HUES64 (cell line): ENCODE data around the gene EIF5B. TPM values are rescaled to one million over a fixed set of nuclear protein-coding genes. Genes with fewer than 3 reads are reported as not detected.
"Not testable (repeated sequence)": the region's sequence is repeated elsewhere in the genome, so short reads cannot be mapped to it uniquely, and the experiment has no call there.

Experiments
- H3K27ac ChIP-seq: 2 replicates; pipeline ENCODE4 v1.7.0; 2013; ENCODE audit warnings: low read depth, low read length, inconsistent platforms
- H3K27me3 ChIP-seq: 2 replicates; pipeline ENCODE4 v1.6.1; 2013; ENCODE audit warnings: mild to moderate bottlenecking, low read length; ENCODE audit not compliant: insufficient read depth
- H3K36me3 ChIP-seq: 2 replicates; pipeline ENCODE4 v1.6.1; 2013; ENCODE audit warnings: mild to moderate bottlenecking, low read length; ENCODE audit not compliant: insufficient read depth
- H3K4me1 ChIP-seq: 2 replicates; pipeline ENCODE4 v1.6.1; 2013; ENCODE audit warnings: mild to moderate bottlenecking, low read length, moderate library complexity; ENCODE audit not compliant: insufficient read depth
- H3K4me3 ChIP-seq: 2 replicates; pipeline ENCODE4 v1.5.1; 2013; ENCODE audit warnings: mild to moderate bottlenecking, low read length, moderate library complexity
- H3K9ac ChIP-seq: 2 replicates; pipeline ENCODE4 v1.6.1; 2013; ENCODE audit warnings: mild to moderate bottlenecking, low read depth, low read length
- H3K9me3 ChIP-seq: 2 replicates; pipeline ENCODE4 v1.6.1; 2013; ENCODE audit warnings: low read depth, low read length; ENCODE audit not compliant: insufficient read depth
- WGBS: fragments of 150-250, 120-280 bp; methylation state at CpG from one replicate; pipeline ENCODE4 v1.1.7; 2013; ENCODE audit warnings: missing lambda C conversion rate; 5-methylcytosine and 5-hydroxymethylcytosine counted together
- polyA plus RNA-seq, 2 experiments: library from polyadenylated mRNA; stranded (reverse); fragments of 50-300 nt; gene quantifications; one replicate each; pipeline ENCODE4 v1.2.3, GENCODE V29; 2013

EIF5B gene, protein sequence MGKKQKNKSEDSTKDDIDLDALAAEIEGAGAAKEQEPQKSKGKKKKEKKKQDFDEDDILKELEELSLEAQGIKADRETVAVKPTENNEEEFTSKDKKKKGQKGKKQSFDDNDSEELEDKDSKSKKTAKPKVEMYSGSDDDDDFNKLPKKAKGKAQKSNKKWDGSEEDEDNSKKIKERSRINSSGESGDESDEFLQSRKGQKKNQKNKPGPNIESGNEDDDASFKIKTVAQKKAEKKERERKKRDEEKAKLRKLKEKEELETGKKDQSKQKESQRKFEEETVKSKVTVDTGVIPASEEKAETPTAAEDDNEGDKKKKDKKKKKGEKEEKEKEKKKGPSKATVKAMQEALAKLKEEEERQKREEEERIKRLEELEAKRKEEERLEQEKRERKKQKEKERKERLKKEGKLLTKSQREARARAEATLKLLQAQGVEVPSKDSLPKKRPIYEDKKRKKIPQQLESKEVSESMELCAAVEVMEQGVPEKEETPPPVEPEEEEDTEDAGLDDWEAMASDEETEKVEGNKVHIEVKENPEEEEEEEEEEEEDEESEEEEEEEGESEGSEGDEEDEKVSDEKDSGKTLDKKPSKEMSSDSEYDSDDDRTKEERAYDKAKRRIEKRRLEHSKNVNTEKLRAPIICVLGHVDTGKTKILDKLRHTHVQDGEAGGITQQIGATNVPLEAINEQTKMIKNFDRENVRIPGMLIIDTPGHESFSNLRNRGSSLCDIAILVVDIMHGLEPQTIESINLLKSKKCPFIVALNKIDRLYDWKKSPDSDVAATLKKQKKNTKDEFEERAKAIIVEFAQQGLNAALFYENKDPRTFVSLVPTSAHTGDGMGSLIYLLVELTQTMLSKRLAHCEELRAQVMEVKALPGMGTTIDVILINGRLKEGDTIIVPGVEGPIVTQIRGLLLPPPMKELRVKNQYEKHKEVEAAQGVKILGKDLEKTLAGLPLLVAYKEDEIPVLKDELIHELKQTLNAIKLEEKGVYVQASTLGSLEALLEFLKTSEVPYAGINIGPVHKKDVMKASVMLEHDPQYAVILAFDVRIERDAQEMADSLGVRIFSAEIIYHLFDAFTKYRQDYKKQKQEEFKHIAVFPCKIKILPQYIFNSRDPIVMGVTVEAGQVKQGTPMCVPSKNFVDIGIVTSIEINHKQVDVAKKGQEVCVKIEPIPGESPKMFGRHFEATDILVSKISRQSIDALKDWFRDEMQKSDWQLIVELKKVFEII
- 44.5 TPM for polyA plus RNA-seq (2013, experiment 1 of 2)
- polyA plus RNA-seq (2013, experiment 2 of 2): 54.4 TPM

DNA sequence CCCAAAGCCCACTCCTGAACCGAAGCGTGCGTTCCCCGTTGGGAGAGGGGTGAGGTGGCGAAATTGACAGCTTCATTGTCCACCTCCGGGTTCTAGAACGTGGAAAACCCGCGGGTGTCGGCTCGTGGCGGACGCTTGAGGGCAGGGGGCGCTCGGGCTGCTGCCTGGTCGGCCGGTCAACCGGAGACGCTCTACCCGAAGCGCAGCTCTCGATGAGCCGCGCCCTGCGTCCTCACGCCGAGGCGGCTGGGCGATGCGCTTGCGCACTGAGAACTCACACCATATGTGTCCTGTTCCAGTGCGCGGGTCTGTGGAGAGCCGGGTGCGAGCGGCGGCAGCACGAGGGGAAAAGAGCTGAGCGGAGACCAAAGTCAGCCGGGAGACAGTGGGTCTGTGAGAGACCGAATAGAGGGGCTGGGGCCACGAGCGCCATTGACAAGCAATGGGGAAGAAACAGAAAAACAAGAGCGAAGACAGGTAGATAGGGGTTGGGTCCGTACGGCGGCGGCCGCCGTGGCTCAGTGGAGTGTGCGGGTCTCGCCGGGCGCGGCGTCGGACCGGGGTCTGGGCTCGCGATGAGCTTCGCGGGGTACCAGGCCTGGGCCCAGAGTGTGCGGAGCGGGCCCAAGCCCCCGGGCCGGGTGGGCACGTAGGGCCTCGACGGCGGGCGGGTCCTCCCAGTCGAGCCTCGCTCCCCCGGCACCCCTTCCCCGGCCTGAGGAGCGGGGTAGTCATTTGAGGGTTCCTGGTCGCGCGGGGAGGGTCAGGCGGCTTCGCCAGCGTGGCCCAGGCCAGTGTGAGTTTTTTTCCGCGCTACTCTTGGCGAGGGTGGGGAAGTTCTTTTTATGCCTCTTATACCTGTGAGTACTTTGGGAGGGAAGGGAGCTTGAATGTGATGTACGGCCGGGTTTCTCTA is at the start of gene EIF5B:
Gene EIF5B (plus strand): TSS at position 277 of the 916 bp plus-strand sequence. CDS start 166 bp downstream, at position 443.
- under 1% methylated on average over 87 of the region's 87 CpGs for WGBS
- H3K27me3 ChIP-seq: no peaks in the 10 kb centered on the region
- H3K4me1 ChIP-seq: peaks cover 4% of the 10 kb centered on the region; the same call in 1 of the 2 replicates
- peak within 1 kb of the TSS; percentile 74 for H3K4me3 ChIP-seq
- peaks cover 14% of the 10 kb centered on the region for H3K36me3 ChIP-seq
- peak within 1 kb of the TSS; percentile 83 for H3K27ac ChIP-seq
- no peaks in the 10 kb centered on the region for H3K9me3 ChIP-seq
- peak within 1 kb of the TSS; percentile 86 for H3K9ac ChIP-seq

DNA sequence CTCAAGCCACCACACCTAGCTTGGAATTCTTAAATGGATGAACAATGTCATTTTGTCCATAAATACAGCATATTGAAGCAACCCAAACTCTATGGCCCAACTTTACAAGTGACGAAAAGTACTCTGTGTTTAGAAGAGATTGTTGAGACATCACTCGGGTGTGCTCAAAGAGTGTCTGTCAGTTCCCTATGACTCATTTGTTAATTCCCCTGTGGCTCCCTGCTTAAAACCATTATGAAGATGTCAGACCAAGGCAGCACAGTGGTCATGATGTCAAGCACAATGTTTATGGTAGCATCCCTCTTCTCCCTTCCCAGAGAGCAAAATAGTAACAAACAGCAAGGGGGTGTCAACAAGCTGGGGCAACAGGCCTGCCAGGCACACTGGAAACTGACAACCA is 39.2 kb upstream of the EIF5B start:
- 91% methylated on average over 2 of the region's 2 CpGs for WGBS

DNA sequence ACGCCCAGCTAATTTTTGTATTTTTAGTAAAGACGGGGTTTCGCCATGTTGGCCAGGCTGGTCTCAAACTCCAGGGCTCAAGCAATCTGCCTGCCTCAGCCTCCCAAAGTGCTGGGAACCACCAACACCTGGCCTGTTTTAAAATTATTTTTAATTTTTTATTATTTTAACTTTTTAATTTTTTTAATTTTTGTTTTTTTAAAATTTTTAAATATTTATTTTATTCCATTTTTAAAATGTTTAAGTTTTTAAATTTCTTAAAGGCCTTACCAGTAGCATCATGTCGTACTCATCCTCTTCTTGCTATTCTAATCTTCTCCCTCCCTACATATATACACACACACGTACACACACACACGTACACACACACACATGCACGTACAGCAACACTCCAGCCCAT is 37.6 kb upstream of the EIF5B start:
- Histone ChIP-seq H3K4me3 (no peak overlapping the region), H3K9me3 (no peaks in the 10 kb centered on the region), H3K27ac (no peak overlapping the region), H3K36me3 (no peaks in the 10 kb centered on the region), H3K9ac (no peak overlapping the region), H3K27me3 (no peaks in the 10 kb centered on the region), H3K4me1 (no peaks in the 10 kb centered on the region)
- WGBS: 94% methylated on average over 7 of the region's 7 CpGs

More for the DNA sequence above, 39.2 kb upstream of the EIF5B start:
- H3K36me3 ChIP-seq: no peaks in the 10 kb centered on the region
- H3K4me1 ChIP-seq: no peaks in the 10 kb centered on the region
- no peak overlapping the region for H3K27ac ChIP-seq
- H3K4me3 ChIP-seq: no peak overlapping the region
- H3K27me3 ChIP-seq: no peaks in the 10 kb centered on the region
- no peaks in the 10 kb centered on the region for H3K9me3 ChIP-seq
- no peak overlapping the region for H3K9ac ChIP-seq

DNA sequence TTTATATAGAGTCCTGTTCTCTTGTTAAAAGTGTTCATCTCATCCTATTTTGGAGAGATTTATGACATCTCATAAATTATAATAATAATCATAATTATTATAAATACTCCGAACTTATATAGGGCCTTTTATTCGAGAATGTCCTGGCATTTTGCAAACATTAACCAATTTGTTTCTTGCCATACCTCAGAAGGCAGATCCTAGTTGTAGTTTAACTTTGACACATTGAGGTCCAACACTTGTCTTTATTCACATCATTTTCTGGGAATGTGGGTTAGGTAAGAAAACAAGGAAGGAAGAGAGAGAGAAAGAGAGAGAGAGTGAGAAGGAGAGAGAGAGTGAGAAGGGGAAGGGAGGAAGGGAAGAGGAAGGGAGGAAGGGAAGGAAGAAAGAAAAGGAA is 36.1 kb upstream of the EIF5B start, which contains the start of gene LYG1:
Gene LYG1 (minus strand): TSS at position 101 of the 400 bp plus-strand sequence. CDS start 5,527 bp downstream, outside the sequence.
- H3K4me1 ChIP-seq, H3K4me3 ChIP-seq, H3K9me3 ChIP-seq, H3K27ac ChIP-seq, H3K36me3 ChIP-seq, H3K27me3 ChIP-seq, H3K9ac ChIP-seq: not testable (repeated sequence)
- no CpG with 5 or more reads among the region's 2 CpGs for WGBS

DNA sequence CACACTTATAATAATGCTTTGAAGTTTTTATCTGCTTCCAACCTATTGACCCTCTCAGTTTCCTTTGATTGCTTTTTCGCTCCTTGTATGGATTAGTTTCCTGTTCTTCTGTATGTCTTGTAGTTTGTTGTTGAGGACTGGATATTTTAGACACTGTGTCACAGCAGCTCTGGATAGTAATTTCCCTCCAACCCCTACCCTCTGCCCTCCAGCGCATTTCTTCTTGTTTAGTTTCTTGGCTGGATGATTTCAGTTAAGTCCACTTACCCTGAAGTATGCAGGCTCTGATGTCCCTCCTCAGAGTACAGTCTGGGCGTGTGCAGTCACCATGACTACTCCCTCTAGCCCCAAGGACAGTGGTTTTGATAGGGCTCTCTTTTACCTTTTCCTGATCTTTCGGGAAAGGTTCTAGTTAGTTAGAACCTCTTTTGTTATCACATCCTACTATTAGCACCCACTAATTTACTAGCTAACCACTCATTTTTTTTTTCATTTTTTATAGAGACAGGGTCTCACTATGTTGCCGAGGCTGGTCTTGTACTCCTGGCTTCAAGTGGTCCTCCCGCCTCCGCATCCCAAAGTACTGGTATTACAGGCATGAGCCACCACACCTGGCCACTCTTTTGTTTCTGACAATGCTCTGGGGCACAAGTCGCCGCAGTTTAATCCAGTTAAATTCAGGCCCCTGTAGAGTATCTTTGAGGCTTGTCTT is 19.9 kb upstream of the EIF5B start:
- Histone ChIP-seq H3K4me3 (no peak overlapping the region), H3K27me3 (no peaks in the 10 kb centered on the region), H3K4me1 (no peaks in the 10 kb centered on the region), H3K36me3 (peaks cover 54% of the 10 kb centered on the region), H3K9ac (no peak overlapping the region), H3K27ac (no peak overlapping the region), H3K9me3 (no peaks in the 10 kb centered on the region)
- 97% methylated on average over 9 of the region's 9 CpGs for WGBS

DNA sequence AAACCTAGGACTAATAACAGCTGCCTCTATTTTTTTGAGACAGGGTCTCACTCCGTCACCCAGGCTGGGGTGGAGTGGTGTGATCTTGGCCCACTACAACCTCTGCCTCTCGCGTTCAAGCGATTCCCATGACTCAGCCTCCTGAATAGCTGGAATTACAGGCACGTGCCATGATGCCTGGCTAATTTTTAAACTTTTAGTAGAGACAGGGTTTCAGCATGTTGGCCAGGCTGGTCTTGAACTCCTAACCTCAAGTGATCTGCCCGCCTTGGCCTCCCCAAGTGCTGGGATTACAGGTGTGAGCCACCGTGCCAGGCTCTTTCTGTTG is 19.4 kb upstream of the EIF5B start:
- not testable (repeated sequence) for H3K27ac ChIP-seq, H3K4me3 ChIP-seq, H3K9ac ChIP-seq, H3K9me3 ChIP-seq, H3K4me1 ChIP-seq, H3K27me3 ChIP-seq
- 98% methylated on average over 7 of the region's 7 CpGs for WGBS
- peaks cover 58% of the 10 kb centered on the region for H3K36me3 ChIP-seq

DNA sequence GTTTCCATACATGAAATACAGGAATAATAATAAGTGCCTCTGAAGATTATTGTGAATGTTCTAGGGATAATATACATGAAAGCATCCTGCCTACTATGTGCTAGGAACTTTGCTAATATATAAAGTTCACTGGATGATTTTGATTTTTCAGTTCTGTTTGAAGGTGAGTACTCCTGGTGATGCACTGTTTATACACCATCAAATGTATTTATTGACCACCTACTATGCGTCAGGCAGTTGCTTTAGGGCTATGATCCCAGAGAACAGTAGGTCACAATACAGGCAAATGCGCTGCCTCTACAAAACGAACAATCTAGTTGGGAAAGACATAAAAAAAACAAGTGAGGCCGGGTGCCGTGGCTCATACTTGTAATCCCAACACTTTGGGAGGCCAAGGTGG is 11.8 kb upstream of the EIF5B start:
- no peak overlapping the region for H3K27ac ChIP-seq
- no peak overlapping the region for H3K9ac ChIP-seq
- no peaks in the 10 kb centered on the region for H3K9me3 ChIP-seq
- H3K27me3 ChIP-seq: no peaks in the 10 kb centered on the region
- H3K4me1 ChIP-seq: no peaks in the 10 kb centered on the region
- H3K4me3 ChIP-seq: no peak overlapping the region
- H3K36me3 ChIP-seq: peaks cover 89% of the 10 kb centered on the region
- WGBS: 97% methylated on average over 5 of the region's 5 CpGs

DNA sequence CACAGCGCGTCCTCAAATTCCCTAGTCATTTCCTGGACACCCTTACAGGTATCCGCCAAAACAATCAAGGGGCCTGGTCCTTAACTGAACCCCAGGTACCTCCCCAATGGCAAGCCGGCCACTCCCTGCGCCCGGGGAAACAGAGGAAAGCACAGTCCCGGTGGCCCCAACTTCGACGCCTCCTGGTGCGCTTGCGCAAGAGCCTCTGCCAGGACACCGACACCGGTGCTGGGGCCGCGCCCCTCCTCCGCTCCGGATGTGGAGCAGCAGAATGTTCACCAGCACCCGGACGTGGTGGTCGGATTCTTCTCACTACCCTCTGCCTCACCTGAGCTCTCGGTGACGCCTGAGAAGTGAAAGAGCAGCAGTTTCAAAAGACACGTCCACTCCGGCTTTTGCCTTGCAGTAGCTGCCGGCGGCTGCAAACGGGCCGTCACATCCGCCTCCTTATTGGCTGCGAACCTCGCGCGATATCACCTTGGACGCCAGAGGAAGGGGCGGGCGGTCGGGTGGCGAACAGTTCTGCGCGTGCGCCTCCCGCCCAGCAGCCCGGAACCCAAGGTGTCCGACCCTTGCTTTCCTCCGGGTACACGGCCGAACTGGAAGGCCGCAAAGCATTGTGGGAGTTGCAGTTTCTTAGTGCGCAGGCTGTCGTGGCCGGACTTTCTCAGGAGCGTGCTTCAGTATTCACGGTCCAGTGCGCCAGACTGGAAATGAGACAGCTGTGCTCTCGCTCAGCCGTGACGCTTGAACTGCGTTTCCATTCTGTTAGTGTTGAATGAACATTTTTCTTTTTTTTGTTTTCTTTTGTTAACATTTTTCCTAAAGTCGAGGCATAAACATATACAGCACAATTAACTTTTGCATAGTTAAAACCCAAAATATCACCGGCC is 1.0 kb upstream of the EIF5B start, which contains the start of gene TXNDC9:
Gene TXNDC9 (minus strand): TSS at position 423 of the 893 bp plus-strand sequence. CDS start 3,123 bp downstream, outside the sequence.
- Histone ChIP-seq H3K27me3 (no peaks in the 10 kb centered on the region), H3K27ac (peak within 1 kb of the TSS; percentile 83), H3K36me3 (peaks cover 26% of the 10 kb centered on the region), H3K9ac (peak within 1 kb of the TSS; percentile 86), H3K4me3 (peak within 1 kb of the TSS; percentile 74), H3K4me1 (peaks cover 4% of the 10 kb centered on the region; the same call in 1 of the 2 replicates), H3K9me3 (no peaks in the 10 kb centered on the region)
- under 1% methylated on average over 60 of the region's 60 CpGs for WGBS

DNA sequence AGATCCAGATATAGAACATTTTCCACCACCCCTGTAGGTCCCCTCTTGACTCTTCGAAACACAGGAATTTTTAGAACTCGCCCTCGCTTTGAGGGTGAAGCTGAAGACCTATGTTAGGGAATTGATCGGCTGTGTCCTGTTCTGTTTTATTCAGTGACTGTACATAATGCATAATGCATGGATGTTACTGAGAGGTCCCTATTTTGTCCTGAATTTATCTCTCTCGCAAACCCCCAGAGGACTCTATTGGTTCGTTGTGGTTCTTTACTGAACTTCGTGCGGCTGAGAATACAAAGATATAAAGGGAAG is 431 bp upstream of the EIF5B start:
- peaks cover 4% of the 10 kb centered on the region; the same call in 1 of the 2 replicates for H3K4me1 ChIP-seq
- no peak overlapping the region for H3K27ac ChIP-seq
- H3K36me3 ChIP-seq: peaks cover 20% of the 10 kb centered on the region
- H3K27me3 ChIP-seq: no peaks in the 10 kb centered on the region
- H3K9me3 ChIP-seq: no peaks in the 10 kb centered on the region
- H3K9ac ChIP-seq: peak overlapping the region; percentile 11; the same call in 1 of the 2 replicates
- 6% methylated on average over 8 of the region's 8 CpGs for WGBS
- H3K4me3 ChIP-seq: peak overlapping the region; percentile 74
